Muscle layer of duodenum (tissue), 2 donors: ENCODE data around the gene EPAS1.

ENCODE experiments used
- H3K27ac ChIP-seq: one replicate; pipeline ENCODE4 v1.7.0; 2013; ENCODE audit warnings: mild to moderate bottlenecking, low read length
- H3K27me3 ChIP-seq: one replicate; pipeline ENCODE4 v1.7.0; 2013; ENCODE audit warnings: low read depth, mild to moderate bottlenecking, control low read depth, low read length
- H3K36me3 ChIP-seq, 2 donors: one replicate each; pipeline ENCODE4 v1.7.0; 2013; ENCODE audit warnings: low read length in 2 of 2, control low read depth in 1 of 2, mild to moderate bottlenecking in 1 of 2; ENCODE audit not compliant: insufficient read depth in 2 of 2, control insufficient read depth in 1 of 2
- H3K4me1 ChIP-seq, 2 donors: one replicate each; pipeline ENCODE4 v1.7.0; 2013; ENCODE audit warnings: low read length in 2 of 2, mild to moderate bottlenecking in 2 of 2, control low read depth in 1 of 2, moderate library complexity in 1 of 2; ENCODE audit not compliant: insufficient read depth in 2 of 2, control insufficient read depth in 1 of 2
- H3K4me3 ChIP-seq, 2 donors: one replicate each; pipeline ENCODE4 v1.7.0; 2013; ENCODE audit warnings: low read length in 2 of 2, low read depth in 1 of 2, mild to moderate bottlenecking in 1 of 2
- H3K9me3 ChIP-seq, 2 donors: one replicate each; pipeline ENCODE4 v1.7.0; 2013; ENCODE audit warnings: low read length in 2 of 2, control low read depth in 1 of 2, mild to moderate bottlenecking in 1 of 2; ENCODE audit not compliant: control insufficient read depth in 1 of 2
- donor health status: healthy.

The EPAS1 gene

DNA sequence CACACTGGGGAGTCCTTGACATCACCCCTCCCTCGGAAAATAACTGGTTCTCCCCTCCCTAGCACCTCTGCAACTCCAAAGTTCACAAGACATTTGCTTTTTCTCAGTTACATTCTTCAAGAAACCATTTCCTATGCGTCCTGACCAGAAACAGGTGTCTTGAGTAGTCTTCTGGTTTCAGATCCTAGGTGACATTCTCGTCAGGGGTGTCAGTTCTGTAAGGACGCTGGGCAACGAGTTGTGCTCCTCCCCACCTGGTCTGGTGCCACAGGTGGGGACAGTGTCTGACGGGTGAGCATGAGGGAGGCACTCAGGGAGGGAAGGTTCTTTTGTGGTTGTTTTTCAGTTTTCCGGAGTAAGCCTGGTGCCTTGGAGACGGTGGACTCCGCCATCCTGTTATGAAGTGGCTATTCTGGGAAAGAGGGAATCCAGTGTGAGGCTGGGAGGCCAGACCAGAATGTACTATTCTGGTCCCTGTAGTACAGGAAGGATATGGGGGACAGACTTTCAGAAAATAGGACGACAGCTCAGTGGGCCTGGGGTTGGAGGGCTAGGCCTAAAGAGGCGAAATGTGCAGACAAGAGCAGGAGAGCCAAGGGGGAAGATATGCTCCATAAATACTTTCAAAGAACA lies 50.6 kb downstream of the EPAS1 start:
- Histone ChIP-seq H3K9me3 (no peaks in the 10 kb centered on the region), H3K27me3 (no peaks in the 10 kb centered on the region), H3K4me1 (peaks cover 0 to 6% of the 10 kb centered on the region in 2 donors), H3K27ac (no peak overlapping the region), H3K4me3 (no peak overlapping the region), H3K36me3 (peaks cover 3 to 14% of the 10 kb centered on the region in 2 donors)

DNA sequence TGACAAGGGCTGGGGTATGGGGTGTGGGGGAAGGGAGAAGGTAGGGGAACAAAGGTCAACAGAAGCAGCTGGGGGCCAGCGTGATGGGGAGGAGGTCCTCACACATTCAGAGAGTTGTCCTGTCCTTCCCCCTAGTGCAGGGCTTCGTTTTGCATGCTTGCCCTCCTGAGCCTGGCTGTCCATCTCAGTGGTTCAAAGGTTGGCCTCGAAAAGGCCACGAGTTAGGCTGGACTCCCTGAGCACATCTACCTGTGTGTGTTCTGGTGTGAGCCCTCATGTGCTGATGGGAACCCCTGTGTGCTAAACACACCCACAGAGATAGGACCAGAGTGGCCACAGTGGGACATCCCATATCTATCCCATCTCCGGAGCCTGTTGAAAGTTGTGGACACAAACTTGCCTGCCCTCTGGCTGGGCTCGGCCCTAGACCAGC lies 51.9 kb downstream of the EPAS1 start:
- Histone ChIP-seq H3K27me3 (no peaks in the 10 kb centered on the region), H3K27ac (no peak overlapping the region), H3K4me1 (peaks cover 0 to 6% of the 10 kb centered on the region in 2 donors), H3K4me3 (no peak overlapping the region), H3K9me3 (no peaks in the 10 kb centered on the region), H3K36me3 (peaks cover 3 to 14% of the 10 kb centered on the region in 2 donors)

DNA sequence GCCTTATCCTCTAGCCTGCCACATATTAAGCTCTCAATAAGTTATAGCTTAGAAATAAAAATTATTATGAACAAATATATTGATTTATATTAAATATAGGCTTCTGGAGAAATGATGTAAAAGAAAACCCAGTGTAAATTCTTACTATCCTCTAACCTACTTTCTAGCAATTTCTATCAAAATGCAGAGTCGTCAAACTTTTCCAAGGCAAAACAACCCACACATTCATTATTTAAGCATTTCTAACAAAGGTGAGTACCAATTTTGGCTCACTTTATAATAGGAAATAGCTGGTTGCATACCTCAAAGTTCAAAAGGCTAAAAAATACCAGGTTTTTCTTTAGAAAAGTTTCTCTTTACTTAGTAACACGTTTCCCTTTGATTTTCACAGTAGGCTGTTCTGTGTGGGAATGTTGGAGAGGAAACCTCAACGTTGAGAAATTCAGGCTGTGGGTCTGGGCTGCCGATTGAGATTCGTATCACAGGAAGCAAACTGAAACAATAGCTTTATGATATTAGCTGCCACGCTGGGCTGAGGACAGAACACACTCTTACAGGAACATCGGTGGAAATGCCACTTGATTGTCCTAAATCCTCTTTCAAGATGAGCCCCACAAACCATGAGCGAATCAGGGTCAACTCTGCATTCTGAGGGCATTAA lies 53.0 kb downstream of the EPAS1 start:
- H3K4me3 ChIP-seq = no peak overlapping the region
- H3K27ac ChIP-seq = no peak overlapping the region
- H3K27me3 ChIP-seq = no peaks in the 10 kb centered on the region
- peaks cover 3 to 14% of the 10 kb centered on the region in 2 donors for H3K36me3 ChIP-seq
- peaks cover 0 to 6% of the 10 kb centered on the region in 2 donors for H3K4me1 ChIP-seq
- no peaks in the 10 kb centered on the region for H3K9me3 ChIP-seq

DNA sequence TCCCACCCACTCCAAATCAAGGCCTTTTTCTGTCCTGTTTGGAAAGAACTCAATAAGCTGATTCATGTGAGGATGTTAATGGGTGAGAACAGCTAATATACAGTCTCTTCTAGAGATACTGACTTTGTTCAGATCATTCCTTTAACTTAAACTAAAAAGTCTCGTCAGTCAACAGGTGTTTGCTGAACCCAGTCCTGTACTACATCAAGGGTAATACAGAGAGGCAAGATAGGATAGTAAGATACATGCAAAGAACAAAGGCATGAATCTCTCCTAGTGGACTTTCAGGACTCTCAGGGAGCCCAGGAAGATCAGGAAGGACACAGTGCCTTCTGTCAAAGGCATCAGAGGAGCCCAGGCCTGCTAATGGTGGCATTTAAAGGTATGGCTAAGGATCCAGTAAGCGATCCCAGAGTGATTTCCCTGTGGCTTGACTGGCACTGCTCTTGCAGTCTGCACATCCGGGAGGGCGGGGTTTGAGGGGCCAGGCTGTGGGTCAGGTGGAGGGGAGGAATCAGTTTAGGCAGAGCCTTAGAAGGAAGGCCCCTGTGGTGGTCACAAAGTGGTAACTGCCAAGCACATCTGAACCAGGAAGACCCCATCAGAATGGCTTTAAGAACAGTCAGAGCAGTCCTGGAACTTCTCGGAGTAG lies 54.0 kb downstream of the EPAS1 start:
- no peaks in the 10 kb centered on the region for H3K27me3 ChIP-seq
- H3K4me1 ChIP-seq = peaks cover 0 to 6% of the 10 kb centered on the region in 2 donors
- H3K4me3 ChIP-seq = no peak overlapping the region
- no peaks in the 10 kb centered on the region for H3K9me3 ChIP-seq
- H3K36me3 ChIP-seq = peaks cover 3 to 16% of the 10 kb centered on the region in 2 donors
- no peak overlapping the region for H3K27ac ChIP-seq

DNA sequence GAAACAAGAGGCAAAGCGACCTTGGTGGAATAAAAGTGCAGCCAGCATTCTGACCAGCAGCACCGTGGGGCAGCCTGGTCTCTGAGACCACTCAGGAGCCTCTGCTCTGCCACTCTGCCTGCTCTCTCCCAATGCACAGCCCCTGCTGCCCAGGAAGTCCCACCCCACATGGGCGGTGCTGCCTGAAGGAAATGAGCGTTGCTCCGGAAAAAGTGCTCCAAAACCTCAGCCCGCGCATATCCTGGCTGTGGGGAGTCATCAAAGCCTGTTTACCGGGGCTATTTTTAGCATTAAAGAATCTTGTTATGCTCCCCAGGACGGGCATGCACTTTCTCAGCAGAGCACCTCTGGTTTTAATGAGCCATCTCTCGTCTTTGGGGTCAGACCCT lies 54.5 kb downstream of the EPAS1 start:
- H3K9me3 ChIP-seq = no peaks in the 10 kb centered on the region
- peak overlapping the region in 1 of 2 donors; percentile 17 for H3K4me3 ChIP-seq
- H3K27me3 ChIP-seq = no peaks in the 10 kb centered on the region
- H3K36me3 ChIP-seq = peaks cover 8 to 21% of the 10 kb centered on the region in 2 donors
- H3K27ac ChIP-seq = peak overlapping the region; percentile 50
- peaks cover 0 to 6% of the 10 kb centered on the region in 2 donors for H3K4me1 ChIP-seq

DNA sequence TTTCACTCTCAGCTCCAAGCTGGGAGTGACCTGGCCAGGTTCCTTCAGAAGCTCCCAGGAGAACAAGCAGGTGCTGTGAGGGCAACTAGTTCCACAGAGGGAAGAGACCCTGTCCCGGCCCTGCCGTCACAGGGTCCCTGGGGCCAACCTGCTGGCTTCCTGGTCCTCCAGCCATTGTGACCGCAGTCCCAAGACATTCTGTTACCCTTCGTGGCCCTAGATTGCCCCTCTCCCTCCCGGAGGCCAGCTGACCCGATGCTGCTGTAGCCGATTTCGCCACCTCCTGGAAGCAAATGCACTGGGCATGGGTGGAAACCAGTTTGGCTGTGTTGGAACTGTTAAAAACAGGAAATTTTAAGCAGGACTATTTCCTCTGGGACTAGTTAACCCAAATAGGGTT lies 55.4 kb downstream of the EPAS1 start:
- H3K9me3 ChIP-seq = no peaks in the 10 kb centered on the region
- peaks cover 0 to 6% of the 10 kb centered on the region in 2 donors for H3K4me1 ChIP-seq
- no peaks in the 10 kb centered on the region for H3K27me3 ChIP-seq
- peaks cover 8 to 23% of the 10 kb centered on the region in 2 donors for H3K36me3 ChIP-seq
- H3K4me3 ChIP-seq = no peak overlapping the region
- H3K27ac ChIP-seq = no peak overlapping the region

DNA sequence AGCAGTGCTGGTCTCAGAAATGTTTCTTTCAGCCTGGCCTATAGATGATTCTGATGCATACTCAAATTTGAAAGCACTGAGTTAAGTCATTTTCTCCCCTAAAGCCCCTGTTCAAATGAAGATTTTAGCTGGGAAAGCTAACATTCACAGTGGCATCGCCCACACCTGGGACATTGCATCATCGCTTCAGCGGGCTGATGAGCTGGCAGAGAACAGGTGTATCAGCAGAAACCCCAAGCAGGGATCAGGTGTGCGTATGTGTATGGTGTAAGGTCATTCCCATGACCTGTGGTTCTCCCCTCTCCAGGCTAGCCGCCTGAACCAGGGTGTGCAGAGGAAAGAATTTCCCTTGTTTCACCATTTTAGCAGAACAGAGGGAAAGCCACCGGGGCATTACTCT lies 56.3 kb downstream of the EPAS1 start:
- peaks cover 0 to 6% of the 10 kb centered on the region in 2 donors for H3K4me1 ChIP-seq
- no peaks in the 10 kb centered on the region for H3K27me3 ChIP-seq
- H3K27ac ChIP-seq = no peak overlapping the region
- H3K36me3 ChIP-seq = peaks cover 6 to 21% of the 10 kb centered on the region in 2 donors
- H3K9me3 ChIP-seq = no peaks in the 10 kb centered on the region
- H3K4me3 ChIP-seq = no peak overlapping the region

DNA sequence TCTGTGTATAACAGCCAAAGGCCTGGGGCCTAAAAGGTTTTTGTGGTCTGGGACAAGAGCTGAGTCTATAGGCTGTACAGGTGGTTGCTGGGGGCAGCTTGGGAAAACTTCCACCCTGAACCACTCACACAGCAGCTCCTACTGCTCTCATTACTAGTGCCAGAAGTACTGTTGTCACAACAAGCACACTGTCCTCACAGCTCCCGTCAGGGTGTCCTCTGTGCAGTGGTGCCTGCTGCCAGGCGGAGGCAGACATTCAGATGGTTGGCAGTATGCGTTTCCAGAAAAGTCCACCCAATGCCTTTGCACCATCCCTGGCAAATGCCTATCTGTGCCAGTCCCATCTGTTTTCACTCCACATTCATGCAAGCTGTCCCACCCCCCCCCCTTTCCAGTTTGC lies 58.5 kb downstream of the EPAS1 start:
- H3K36me3 ChIP-seq = peaks cover 10 to 27% of the 10 kb centered on the region in 2 donors
- no peaks in the 10 kb centered on the region for H3K9me3 ChIP-seq
- peaks cover 0 to 6% of the 10 kb centered on the region in 2 donors for H3K4me1 ChIP-seq
- H3K27me3 ChIP-seq = no peaks in the 10 kb centered on the region
- no peak overlapping the region for H3K27ac ChIP-seq
- no peak overlapping the region for H3K4me3 ChIP-seq

DNA sequence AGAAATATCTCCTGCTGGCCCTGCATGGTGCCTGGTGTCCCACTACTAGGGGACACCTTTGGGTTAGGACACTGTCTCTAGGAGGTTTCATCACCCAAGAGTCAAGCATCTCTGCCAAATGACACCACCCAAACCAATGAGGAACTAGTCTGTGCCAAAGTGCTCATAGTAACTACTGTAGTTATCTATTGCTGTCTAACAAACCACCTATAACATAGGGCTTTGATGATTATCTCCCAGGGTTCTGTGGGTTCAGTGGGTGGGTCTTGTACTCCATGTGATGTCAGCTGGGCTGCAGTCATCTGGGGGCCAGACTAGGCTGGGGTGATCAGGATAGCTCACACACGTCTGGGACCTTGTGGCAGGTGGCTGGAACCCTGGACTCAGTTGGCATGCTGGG lies 59.8 kb downstream of the EPAS1 start:
- H3K36me3 ChIP-seq = peaks cover 22 to 35% of the 10 kb centered on the region in 2 donors
- no peaks in the 10 kb centered on the region for H3K27me3 ChIP-seq
- no peak overlapping the region for H3K4me3 ChIP-seq
- H3K4me1 ChIP-seq = peaks cover 0 to 4% of the 10 kb centered on the region in 2 donors
- H3K9me3 ChIP-seq = no peaks in the 10 kb centered on the region
- no peak overlapping the region for H3K27ac ChIP-seq

DNA sequence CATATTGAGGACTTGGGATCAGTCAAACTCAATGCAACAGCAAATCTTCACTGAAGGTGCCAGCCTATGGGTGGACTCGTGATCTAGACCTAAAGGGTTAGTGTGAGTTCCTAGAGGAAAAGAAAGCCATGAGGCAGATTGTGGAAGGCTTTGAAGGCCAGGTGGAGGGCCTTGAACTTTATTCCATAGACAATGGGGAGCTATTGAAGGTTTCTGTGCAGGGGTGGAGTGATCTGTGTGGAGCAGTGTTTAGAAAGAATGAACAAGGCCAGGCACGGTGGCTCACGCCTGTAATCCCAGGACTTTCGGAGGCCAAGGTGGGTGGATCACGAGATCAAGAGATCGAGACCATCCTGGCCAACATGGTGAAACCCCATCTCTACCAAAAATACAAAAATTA lies 61.5 kb downstream of the EPAS1 start:
- no peaks in the 10 kb centered on the region for H3K9me3 ChIP-seq
- no peaks in the 10 kb centered on the region for H3K27me3 ChIP-seq
- no peaks in the 10 kb centered on the region for H3K4me1 ChIP-seq
- no peak overlapping the region for H3K4me3 ChIP-seq
- no peak overlapping the region for H3K27ac ChIP-seq
- peaks cover 27 to 30% of the 10 kb centered on the region in 2 donors for H3K36me3 ChIP-seq

DNA sequence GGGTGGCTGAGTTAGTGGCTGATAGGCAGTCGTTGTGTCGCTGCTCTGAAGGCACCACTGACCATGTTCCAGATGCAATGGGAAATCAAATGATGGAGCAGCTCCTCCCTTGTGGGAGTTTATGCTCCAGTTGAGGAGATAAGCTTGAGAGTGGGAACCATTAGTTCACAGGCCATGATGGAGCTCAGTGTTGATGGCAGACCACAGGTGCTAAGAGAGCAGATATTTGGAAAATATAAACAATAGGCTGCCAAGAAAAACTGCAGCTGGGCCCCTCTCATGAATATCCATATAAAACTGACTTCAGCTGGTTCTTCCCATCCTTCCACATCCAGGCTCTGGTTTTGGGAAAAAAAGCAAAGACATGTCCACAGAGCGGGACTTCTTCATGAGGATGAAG lies 63.1 kb downstream of the EPAS1 start:
- H3K9me3 ChIP-seq = no peaks in the 10 kb centered on the region
- H3K4me3 ChIP-seq = no peak overlapping the region
- no peaks in the 10 kb centered on the region for H3K27me3 ChIP-seq
- peaks cover 27 to 30% of the 10 kb centered on the region in 2 donors for H3K36me3 ChIP-seq
- no peaks in the 10 kb centered on the region for H3K4me1 ChIP-seq
- no peak overlapping the region for H3K27ac ChIP-seq
